Esophagus muscularis mucosa (tissue), 3 donors: ENCODE data around the gene SETBP1.

Experiments
- CTCF ChIP-seq, 3 experiments: fragments of 200-600 bp in 2 of 3; fragments of 450-650 bp in 1 of 3; sonication (generic) in 2 of 3; IDR thresholded peaks; one replicate each; pipeline ENCODE4 v1.5.1; 2017 to 2019; ENCODE audit warnings: antibody characterized with exemption in 3 of 3, mild to moderate bottlenecking in 2 of 3, moderate library complexity in 1 of 3
- POLR2A ChIP-seq: fragments of 450-650 bp; IDR thresholded peaks from one replicate; pipeline ENCODE4 v1.6.1; 2017; ENCODE audit warnings: antibody characterized with exemption, moderate library complexity, mild to moderate bottlenecking, low read depth

- TF ChIP-seq CTCF (IDR thresholded peaks at IDR 0.05) (no peak), POLR2A (no peak)
Measured at GRCh38 chr18:44977856-44978255, 297.2 kb downstream of the SETBP1 start.
